ENCODE data around the gene EGLN2. TPM values are rescaled to one million over a fixed set of nuclear protein-coding genes. Genes with fewer than 3 reads are reported as not detected.

The EGLN2 gene
- total RNA-seq, 1 donor from 2014 or later, result 108 TPM

- Mint-ChIP-seq H3K4me3 (peak overlapping the region; percentile 51), H3K36me3 (peaks cover 25% of the 10 kb centered on the region), H3K27me3 (ENCODE audit: low read depth) (no peaks in the 10 kb centered on the region), H3K4me1 (peaks cover 39% of the 10 kb centered on the region), H3K9me3 (no peaks in the 10 kb centered on the region), H3K27ac (peak overlapping the region; percentile 96)
- TF ChIP-seq CTCF (IDR thresholded peaks at IDR 0.05; ENCODE audit: unreplicated experiment), result no peak
- no peak for DNase-seq (ENCODE audit: low spot score in 2 of 2, unreplicated experiment in 2 of 2)
Observed at GRCh38 chr19:40754611-40755247, 44.3 kb upstream of the EGLN2 start.

- H3K36me3 Mint-ChIP-seq, result peaks cover 28% of the 10 kb centered on the region
- no peaks in the 10 kb centered on the region for H3K9me3 Mint-ChIP-seq
- no peaks in the 10 kb centered on the region for H3K27me3 Mint-ChIP-seq (ENCODE audit: low read depth)
- TF ChIP-seq CTCF (IDR thresholded peaks at IDR 0.05; ENCODE audit: unreplicated experiment), result no peak
- no peak overlapping the region for H3K4me3 Mint-ChIP-seq
- H3K4me1 Mint-ChIP-seq, result peaks cover 34% of the 10 kb centered on the region
- no peak overlapping the region for H3K27ac Mint-ChIP-seq
- no peak for DNase-seq (ENCODE audit: low spot score in 2 of 2, unreplicated experiment in 2 of 2)
Observed at GRCh38 chr19:40755248-40755624, 43.8 kb upstream of the EGLN2 start.

GRCh38 chr19:40755791-40756190, 43.2 kb upstream of the EGLN2 start:
- Mint-ChIP-seq H3K4me3 (no peak overlapping the region), H3K27me3 (ENCODE audit: low read depth) (no peaks in the 10 kb centered on the region), H3K4me1 (peaks cover 31% of the 10 kb centered on the region), H3K9me3 (no peaks in the 10 kb centered on the region), H3K36me3 (peaks cover 34% of the 10 kb centered on the region), H3K27ac (no peak overlapping the region)
- no peak for TF ChIP-seq CTCF (IDR thresholded peaks at IDR 0.05; ENCODE audit: unreplicated experiment)
- DNase-seq (ENCODE audit: low spot score in 2 of 2, unreplicated experiment in 2 of 2), result no peak

GRCh38 chr19:40756502-40757110, 42.4 kb upstream of the EGLN2 start:
- no peak for DNase-seq (ENCODE audit: low spot score in 2 of 2, unreplicated experiment in 2 of 2)
- no peak overlapping the region for H3K4me3 Mint-ChIP-seq
- H3K27me3 Mint-ChIP-seq (ENCODE audit: low read depth), result no peaks in the 10 kb centered on the region
- TF ChIP-seq CTCF (IDR thresholded peaks at IDR 0.05; ENCODE audit: unreplicated experiment), result no peak
- peaks cover 26% of the 10 kb centered on the region for H3K4me1 Mint-ChIP-seq
- peaks cover 38% of the 10 kb centered on the region for H3K36me3 Mint-ChIP-seq
- H3K27ac Mint-ChIP-seq, result no peak overlapping the region
- H3K9me3 Mint-ChIP-seq, result no peaks in the 10 kb centered on the region

GRCh38 chr19:40758491-40758890, 40.5 kb upstream of the EGLN2 start:
- Mint-ChIP-seq H3K27ac (no peak overlapping the region), H3K4me3 (no peak overlapping the region), H3K9me3 (no peaks in the 10 kb centered on the region), H3K36me3 (peaks cover 51% of the 10 kb centered on the region), H3K27me3 (ENCODE audit: low read depth) (no peaks in the 10 kb centered on the region), H3K4me1 (peaks cover 12% of the 10 kb centered on the region)
- no peak for DNase-seq (ENCODE audit: low spot score in 2 of 2, unreplicated experiment in 2 of 2)
- no peak for TF ChIP-seq CTCF (IDR thresholded peaks at IDR 0.05; ENCODE audit: unreplicated experiment)

All from mesothelial cell of epicardium (in vitro differentiated cells).